Activated T-helper 2 cell treated with anti-CD3 and anti-CD28 coated beads, Interferon-gamma antibody, Interleukin-2, Interleukin-4, amounts not matched to agents 10 μg/mL and 5 μg/mL and 100 μg/mL, durations not matched to agents 14 hours and 24 hours and 36 hours (primary cell): ENCODE results near the gene TFF3. TPM values are rescaled to one million over a fixed set of nuclear protein-coding genes. Genes with fewer than 3 reads are reported as not detected.

ENCODE experiments used
- DNase-seq: peaks from one replicate; pipeline ENCODE4 v3.0.0; 2021; ENCODE audit warnings: low spot score
- H3K27ac Mint-ChIP-seq: one replicate; pipeline ENCODE4 v1.8.0; 2021; ENCODE audit warnings: mixed read lengths
- H3K27me3 Mint-ChIP-seq: one replicate; pipeline ENCODE4 v1.8.0; 2021; ENCODE audit warnings: low read depth, mixed read lengths
- H3K36me3 Mint-ChIP-seq: one replicate; pipeline ENCODE4 v1.8.0; 2021; ENCODE audit warnings: low read depth, mixed read lengths
- H3K4me1 Mint-ChIP-seq: one replicate; pipeline ENCODE4 v1.8.0; 2021; ENCODE audit warnings: low read depth, mixed read lengths
- H3K4me3 Mint-ChIP-seq: one replicate; pipeline ENCODE4 v1.8.0; 2021; ENCODE audit warnings: low read depth, mild to moderate bottlenecking, moderate library complexity, mixed read lengths
- H3K9me3 Mint-ChIP-seq: one replicate; pipeline ENCODE4 v1.8.0; 2021; ENCODE audit warnings: mixed read lengths
- intact Hi-C: fragments of 100-400 bp; cut with micrococcal nuclease; formaldehyde crosslinking; loops from one replicate; pipeline ENCODE4 v1.15.1; 2023
- total RNA-seq: library from RNA; stranded (reverse); gene quantifications from 2 replicates; pipeline ENCODE4 v1.2.3, GENCODE V29; 2022

TFF3 gene
- total RNA-seq, 1 donor from 2014 or later = not detected

GRCh38 chr21:42272109-42272962 lies 42.9 kb downstream of the TFF3 start:
- Mint-ChIP-seq H3K27ac (no peak overlapping the region), H3K4me1 (peaks cover 12% of the 10 kb centered on the region), H3K9me3 (no peaks in the 10 kb centered on the region), H3K27me3 (no peaks in the 10 kb centered on the region), H3K4me3 (no peak overlapping the region), H3K36me3 (no peaks in the 10 kb centered on the region)
- no peak for DNase-seq
- intact Hi-C loops = no loop called here

DNA sequence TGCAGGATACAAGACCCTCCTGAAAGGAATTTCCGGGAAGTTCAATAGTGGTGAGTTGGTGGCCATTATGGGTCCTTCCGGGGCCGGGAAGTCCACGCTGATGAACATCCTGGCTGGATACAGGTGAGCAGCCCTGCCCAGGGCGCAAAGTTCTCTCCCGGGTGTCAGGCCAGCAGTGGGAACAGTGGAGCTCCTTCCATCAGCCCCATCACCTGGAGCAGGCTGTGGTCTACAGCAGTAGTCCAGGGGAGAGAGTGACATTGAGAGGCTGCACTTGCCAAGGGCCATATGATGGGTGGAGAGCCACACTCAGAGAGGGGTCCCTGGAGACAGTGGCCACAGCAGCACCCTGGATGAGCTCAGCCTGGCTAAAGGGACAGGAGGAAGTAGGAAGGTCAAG lies 44.1 kb downstream of the TFF3 start:
- Mint-ChIP-seq H3K4me1 (peaks cover 14% of the 10 kb centered on the region), H3K36me3 (no peaks in the 10 kb centered on the region), H3K4me3 (no peak overlapping the region), H3K9me3 (no peaks in the 10 kb centered on the region), H3K27me3 (no peaks in the 10 kb centered on the region), H3K27ac (no peak overlapping the region)
- no peak for DNase-seq
- intact Hi-C loops = no loop called here

DNA sequence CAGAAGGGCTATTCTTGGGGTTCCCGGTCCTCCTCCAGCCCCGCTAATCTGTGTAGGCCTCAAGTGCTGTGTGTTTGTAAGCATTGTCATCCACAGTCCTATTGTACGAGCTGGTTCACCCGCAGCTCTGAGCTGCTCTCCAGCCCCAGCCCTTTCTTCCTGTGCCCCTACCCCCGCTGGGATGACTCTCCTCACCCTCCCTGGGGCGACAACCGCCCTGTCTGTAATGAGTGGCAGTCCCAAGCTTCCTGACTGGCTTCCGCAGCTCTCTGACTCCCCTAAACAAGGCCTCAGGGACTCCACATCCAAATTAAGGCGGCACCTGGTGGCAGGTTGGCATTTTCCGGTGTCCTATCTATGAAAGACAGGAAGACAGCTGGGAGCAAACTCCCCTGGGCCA lies 45.8 kb downstream of the TFF3 start:
- no peaks in the 10 kb centered on the region for H3K9me3 Mint-ChIP-seq
- no peak overlapping the region for H3K27ac Mint-ChIP-seq
- H3K27me3 Mint-ChIP-seq = no peaks in the 10 kb centered on the region
- H3K4me3 Mint-ChIP-seq = no peak overlapping the region
- intact Hi-C loops = loop anchor here (10.0 kb wide), 1 partner anchor 55 kb away; no protein-coding TSS in a partner anchor
- no peaks in the 10 kb centered on the region for H3K36me3 Mint-ChIP-seq
- peaks cover 14% of the 10 kb centered on the region for H3K4me1 Mint-ChIP-seq
- no peak for DNase-seq

DNA sequence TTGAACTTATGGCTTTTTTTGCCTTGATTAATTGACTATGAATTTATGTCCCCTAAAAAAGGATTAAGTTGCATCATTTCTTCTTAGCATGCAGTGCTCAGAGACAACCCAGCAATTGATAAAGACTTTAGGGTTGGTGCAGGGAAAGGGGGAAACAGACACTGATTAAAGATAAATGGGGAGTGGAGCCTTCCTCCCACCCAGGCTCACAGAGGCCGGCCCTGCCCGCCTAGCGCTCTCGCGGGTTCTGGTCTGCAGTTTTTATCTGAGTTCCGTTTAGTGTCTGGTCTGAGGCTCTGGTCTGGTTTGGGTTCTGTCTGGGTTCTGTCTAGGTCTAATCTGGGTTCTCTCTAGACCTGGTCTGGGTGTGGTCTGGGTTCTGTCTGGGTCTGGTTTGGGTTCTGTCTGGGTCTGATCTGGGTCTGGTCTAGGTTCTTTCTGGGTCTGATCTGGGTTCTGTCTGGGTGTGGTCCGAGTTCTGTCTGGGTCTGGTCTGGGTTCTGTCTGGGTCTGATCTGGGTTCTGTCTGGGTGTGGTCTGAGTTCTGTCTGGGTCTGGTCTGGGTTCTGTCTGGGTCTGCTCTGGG lies 48.1 kb downstream of the TFF3 start:
- intact Hi-C loops = loop anchor here (10.0 kb wide), 1 partner anchor 58 kb away; no protein-coding TSS in a partner anchor
- no peaks in the 10 kb centered on the region for H3K36me3 Mint-ChIP-seq
- H3K4me3 Mint-ChIP-seq = no peak overlapping the region
- H3K27me3 Mint-ChIP-seq = no peaks in the 10 kb centered on the region
- H3K9me3 Mint-ChIP-seq = no peaks in the 10 kb centered on the region
- DNase-seq = no peak
- H3K4me1 Mint-ChIP-seq = peaks cover 14% of the 10 kb centered on the region
- no peak overlapping the region for H3K27ac Mint-ChIP-seq

DNA sequence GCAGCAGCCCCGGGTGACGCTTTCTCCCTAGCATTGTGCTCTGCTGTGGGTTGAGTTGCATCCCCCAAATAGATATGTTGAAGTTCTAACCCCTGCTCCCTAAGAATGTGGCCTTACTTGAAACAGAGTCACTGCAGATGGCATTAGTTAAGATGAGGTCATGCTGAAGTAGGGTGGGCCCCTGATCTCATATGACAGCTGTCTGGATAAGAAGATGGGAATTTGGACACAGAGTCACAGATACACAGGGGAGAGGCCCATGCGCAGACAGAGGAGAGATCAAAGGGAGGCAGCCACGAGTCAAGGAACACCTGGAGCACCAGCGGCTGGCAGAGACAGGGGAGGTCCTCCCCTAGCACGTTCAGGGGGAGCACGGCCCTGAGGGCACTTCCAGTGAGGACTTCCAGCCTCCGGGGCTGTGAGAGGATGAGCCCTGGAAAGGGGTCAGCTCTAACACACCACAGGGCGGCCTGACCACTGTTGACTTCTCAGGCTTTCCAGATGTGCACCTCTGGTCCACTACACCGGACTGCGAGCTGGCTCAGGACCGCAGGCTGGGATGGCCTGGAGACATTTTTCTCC lies 49.9 kb downstream of the TFF3 start:
- intact Hi-C loops = loop anchor here (10.0 kb wide), 1 partner anchor 59 kb away; no protein-coding TSS in a partner anchor

GRCh38 chr21:42264245-42265195 lies 50.7 kb downstream of the TFF3 start:
- no peak for DNase-seq
- no peak overlapping the region for H3K4me3 Mint-ChIP-seq
- no peaks in the 10 kb centered on the region for H3K36me3 Mint-ChIP-seq
- H3K27me3 Mint-ChIP-seq = no peaks in the 10 kb centered on the region
- intact Hi-C loops = loop anchor here (10.0 kb wide), 1 partner anchor 60 kb away; no protein-coding TSS in a partner anchor
- H3K27ac Mint-ChIP-seq = no peak overlapping the region
- H3K9me3 Mint-ChIP-seq = no peaks in the 10 kb centered on the region
- H3K4me1 Mint-ChIP-seq = peaks cover 13% of the 10 kb centered on the region

More for the DNA sequence above, 49.9 kb downstream of the TFF3 start:
- Mint-ChIP-seq H3K9me3 (no peaks in the 10 kb centered on the region), H3K36me3 (no peaks in the 10 kb centered on the region), H3K4me1 (peaks cover 14% of the 10 kb centered on the region), H3K4me3 (no peak overlapping the region), H3K27ac (no peak overlapping the region), H3K27me3 (no peaks in the 10 kb centered on the region)
- DNase-seq = no peak

DNA sequence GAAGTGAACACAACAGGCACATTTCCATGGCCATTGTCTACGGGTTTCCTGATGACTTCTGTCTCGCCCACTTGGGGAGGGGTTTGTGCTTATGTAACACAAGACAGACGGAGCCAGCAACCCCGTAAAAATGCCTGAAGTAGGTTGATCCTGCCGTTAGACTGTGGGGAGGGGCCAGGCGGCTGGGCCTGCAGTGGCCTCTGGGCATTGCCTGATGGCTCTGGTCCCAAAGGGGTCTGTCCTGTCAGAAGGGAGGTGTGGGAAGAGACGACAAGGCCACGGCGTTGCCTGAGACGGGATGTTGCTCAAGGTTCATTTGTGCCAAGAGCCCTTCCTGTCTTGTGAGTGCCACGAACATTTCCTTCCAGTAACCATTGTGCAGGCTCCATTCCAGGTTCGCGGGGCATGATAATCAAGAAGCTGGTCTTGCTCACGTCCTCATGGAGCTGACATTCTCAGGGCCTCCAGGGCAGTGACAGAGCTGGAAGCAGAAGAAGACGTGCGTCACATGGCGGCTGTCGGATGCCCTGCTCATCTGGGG lies 51.5 kb downstream of the TFF3 start:
- intact Hi-C loops = loop anchor here (10.0 kb wide), 1 partner anchor 61 kb away; no protein-coding TSS in a partner anchor
- H3K4me3 Mint-ChIP-seq = no peak overlapping the region
- DNase-seq = no peak
- H3K4me1 Mint-ChIP-seq = peaks cover 9% of the 10 kb centered on the region
- H3K27me3 Mint-ChIP-seq = no peaks in the 10 kb centered on the region
- H3K36me3 Mint-ChIP-seq = no peaks in the 10 kb centered on the region
- no peak overlapping the region for H3K27ac Mint-ChIP-seq
- H3K9me3 Mint-ChIP-seq = no peaks in the 10 kb centered on the region

DNA sequence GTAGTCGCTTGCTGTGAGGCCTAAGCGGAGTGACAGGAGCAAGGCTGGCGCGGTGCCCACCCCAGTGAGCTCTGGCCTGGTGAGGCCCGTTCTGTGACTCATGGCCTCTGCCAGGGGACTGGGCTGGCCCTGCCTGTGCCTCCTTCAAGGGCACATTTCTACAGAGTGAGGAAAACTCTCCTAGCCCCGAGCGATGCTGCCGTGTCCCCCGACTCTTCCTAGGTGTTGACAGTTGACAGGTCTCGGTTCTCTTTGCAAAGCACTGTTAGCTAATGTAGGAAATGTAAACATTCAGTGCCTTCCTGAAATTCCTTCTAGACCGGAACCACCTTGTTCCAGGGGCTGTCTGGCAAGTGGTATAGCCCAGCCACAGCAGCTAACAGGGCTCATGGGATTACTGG lies 52.4 kb downstream of the TFF3 start:
- intact Hi-C loops = loop anchor here (10.0 kb wide), 1 partner anchor 62 kb away; no protein-coding TSS in a partner anchor
- no peaks in the 10 kb centered on the region for H3K27me3 Mint-ChIP-seq
- H3K27ac Mint-ChIP-seq = no peak overlapping the region
- H3K4me3 Mint-ChIP-seq = no peak overlapping the region
- peaks cover 7% of the 10 kb centered on the region for H3K4me1 Mint-ChIP-seq
- no peaks in the 10 kb centered on the region for H3K36me3 Mint-ChIP-seq
- H3K9me3 Mint-ChIP-seq = no peaks in the 10 kb centered on the region
- no peak for DNase-seq

DNA sequence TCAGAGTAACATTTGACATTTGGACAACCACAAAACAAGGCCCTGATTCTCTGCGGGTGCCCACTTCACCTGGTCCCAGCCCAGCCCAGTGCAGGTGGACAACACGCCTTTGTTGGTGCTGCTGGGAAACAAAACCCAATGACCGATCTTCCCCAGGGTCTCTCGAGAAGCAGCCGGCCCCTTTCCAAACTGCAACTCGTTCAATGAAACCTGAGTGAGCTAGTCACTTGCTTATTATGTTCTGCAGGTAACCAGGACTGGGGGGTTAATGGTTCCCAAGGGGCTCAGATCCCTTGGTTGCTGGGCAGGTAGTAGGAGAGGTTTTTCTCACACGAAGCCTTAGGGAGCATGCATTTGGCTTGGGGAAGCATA lies 53.4 kb downstream of the TFF3 start:
- DNase-seq = no peak
- intact Hi-C loops = loop anchor here (10.0 kb wide), 1 partner anchor 63 kb away; no protein-coding TSS in a partner anchor
- Mint-ChIP-seq H3K27me3 (no peaks in the 10 kb centered on the region), H3K9me3 (no peaks in the 10 kb centered on the region), H3K27ac (no peak overlapping the region), H3K4me3 (no peak overlapping the region), H3K36me3 (no peaks in the 10 kb centered on the region), H3K4me1 (peaks cover 3% of the 10 kb centered on the region)

Other genes with a start within 250 kb of the TFF3 start
- not detected in 2 replicates for gene UMODL1, start 244.1 kb downstream of the TFF3 start, total RNA-seq
- 5.7 and 8.0 TPM in 2 replicates for gene ABCG1, start 96.3 kb downstream of the TFF3 start, total RNA-seq
- gene TFF2, start 35.6 kb upstream of the TFF3 start, total RNA-seq = not detected in 2 replicates
- gene TFF1, start 51.1 kb upstream of the TFF3 start, total RNA-seq = 0.48 and 0.51 TPM in 2 replicates
- 81.0 and 88.1 TPM in 2 replicates for gene TMPRSS3, start 80.6 kb upstream of the TFF3 start, total RNA-seq
- gene UBASH3A, start 88.5 kb upstream of the TFF3 start, total RNA-seq = 86.0 and 87.4 TPM in 2 replicates
- gene RSPH1, start 180.8 kb upstream of the TFF3 start, total RNA-seq = not detected in 2 replicates
- gene SLC37A1, start 198.4 kb upstream of the TFF3 start, total RNA-seq = 21.6 and 22.3 TPM in 2 replicates